Right kidney (tissue), 1 donor: Measurements from ENCODE around the gene PAPPA2.

Experiments
- DNase-seq: peaks from one replicate; pipeline ENCODE4 v3.0.0-alpha.2; 2016

PAPPA2 gene

DNA sequence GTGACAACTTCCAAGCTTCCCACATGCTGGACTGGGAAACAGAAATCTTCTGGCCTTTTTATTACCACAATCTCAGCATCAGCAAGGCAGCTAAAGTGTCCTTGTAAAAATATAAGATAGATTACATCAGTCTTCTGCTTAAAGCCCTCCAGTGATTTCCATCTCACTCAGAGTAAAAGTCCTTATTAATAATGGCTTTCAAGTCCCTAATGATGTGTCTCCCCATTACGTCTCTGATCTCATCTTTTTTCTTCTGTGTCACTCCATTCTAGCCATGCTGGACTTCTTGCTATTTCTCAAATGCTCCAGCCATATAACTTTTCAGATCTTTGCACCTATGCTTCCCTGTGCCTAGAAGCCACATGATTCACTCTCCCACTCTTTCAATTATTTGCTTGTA is 22.1 kb downstream of the PAPPA2 start:
- DNase-seq: no peak

DNA sequence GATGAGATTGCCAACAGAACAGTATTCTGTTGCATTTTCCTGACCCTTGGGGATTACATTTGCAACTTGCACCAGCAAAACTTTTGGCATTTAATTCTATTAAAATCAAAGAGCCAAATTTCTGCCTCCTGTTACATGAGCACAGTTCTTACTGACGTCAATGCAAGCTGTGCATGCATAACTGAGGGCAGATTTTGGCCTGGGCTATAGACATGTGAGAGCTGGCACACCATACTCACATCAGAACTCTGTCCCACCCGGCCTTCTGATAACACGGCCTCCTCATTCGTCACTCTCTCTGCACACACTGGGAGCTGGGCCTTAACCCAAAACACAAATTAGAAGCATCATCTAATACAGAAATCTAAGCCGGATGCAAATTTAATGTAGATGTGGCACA is 31.5 kb downstream of the PAPPA2 start:
- no peak for DNase-seq

DNA sequence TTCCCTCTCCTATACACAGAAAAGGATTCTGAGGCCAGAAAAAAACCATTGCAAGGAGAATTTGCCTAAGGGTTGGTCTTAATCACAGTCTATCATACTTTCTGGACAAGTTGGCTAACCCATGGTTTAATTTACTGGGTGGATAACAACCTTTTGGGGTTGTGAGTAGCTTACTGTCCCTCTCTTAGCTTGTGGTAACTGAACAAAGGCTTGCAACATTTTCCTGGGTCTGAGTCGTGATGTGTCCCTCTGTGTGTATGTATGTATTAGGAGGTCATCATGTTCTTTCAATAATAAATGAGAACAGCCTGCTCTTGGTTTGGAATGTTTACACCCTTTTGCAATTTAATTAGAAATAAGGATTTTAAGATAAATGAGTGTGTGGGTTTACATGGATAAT is 36.7 kb downstream of the PAPPA2 start:
- DNase-seq: no peak

DNA sequence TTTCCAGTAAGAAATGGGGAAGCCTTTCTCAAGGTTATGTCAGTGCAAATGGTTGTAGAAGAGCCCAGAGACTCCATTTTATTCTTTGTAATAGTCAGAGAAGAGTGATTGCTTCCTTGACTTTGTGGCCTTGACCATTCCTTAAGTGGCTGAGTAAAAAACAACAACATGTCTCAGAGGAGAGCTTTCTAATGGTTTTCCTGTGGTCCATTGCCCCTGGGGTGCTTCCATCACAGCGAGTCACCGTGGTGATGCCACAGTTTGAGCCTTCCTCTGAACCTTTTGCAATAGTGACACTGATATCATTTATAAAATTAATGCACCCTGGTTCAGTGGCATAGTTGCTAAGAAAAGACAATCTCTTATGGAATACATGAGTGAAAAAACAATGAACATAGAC is 38.6 kb downstream of the PAPPA2 start:
- no peak for DNase-seq

DNA sequence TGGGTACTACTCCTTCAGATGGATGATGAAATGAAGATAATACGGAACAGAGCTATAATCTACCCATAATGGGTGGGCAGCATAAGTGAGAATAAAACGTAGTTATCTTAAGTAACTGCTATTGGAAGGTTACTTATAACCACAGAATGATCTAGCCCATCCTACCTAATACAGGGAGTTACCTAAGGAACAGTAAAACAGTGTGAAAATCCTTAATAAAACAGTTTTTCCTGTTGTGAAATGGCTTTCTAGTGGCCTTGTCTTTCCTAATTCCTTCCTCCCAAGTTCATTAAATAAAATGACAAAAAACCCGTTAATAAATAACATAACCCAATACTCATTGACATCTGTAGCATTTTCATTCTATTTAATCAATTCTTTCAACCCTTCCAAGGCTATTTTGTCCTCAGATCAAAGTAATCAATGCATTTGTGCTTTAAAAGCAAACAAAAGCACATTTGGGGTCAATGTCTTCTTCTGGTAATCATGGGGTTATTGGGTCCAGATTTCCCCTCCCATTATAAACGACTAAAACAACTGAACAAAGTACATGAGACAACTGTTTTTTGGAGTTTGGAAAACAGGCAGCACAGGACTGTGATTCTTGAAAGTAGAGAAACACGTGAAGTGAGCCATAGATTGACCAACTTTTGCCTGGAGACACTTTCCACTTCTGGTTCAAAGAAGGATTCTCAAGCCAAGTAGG is 42.0 kb downstream of the PAPPA2 start:
- no peak for DNase-seq

DNA sequence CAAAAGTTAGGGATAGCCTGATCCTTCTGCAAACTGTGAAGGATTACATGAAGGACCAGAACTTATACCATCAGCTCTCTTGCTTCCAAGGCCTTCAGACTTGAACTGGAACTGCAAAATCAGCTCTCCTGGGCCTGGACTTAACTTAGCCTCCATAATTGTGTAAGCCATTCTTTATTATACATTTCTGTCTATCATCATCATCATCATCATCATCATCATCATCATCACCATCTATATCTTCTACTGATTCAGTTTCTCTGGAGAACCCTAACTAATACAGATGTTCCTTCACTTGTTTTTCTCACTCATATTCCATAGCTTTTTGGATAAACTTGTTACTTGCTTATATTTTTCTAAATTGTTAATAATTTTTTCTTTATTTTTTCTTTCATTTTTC is 50.0 kb downstream of the PAPPA2 start:
- no peak for DNase-seq

DNA sequence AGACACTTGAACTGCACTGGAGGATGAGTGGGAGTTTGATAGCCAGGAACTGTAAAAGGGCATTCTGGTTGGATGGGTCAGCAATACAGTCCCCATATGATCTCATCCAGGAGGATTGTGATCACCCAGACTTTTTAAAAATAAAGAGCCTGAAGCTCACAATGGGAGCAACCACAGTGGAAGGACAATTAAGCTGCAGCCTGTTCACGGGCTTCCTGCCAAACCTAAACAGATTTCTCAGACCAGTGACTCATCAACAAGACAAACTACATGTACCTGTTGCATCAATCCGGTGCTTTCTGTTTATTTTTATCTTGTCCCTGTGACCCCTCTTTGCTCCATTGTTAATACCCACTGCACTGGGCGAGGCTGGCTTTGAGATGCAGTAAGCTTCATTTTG is 52.3 kb downstream of the PAPPA2 start:
- no peak for DNase-seq

DNA sequence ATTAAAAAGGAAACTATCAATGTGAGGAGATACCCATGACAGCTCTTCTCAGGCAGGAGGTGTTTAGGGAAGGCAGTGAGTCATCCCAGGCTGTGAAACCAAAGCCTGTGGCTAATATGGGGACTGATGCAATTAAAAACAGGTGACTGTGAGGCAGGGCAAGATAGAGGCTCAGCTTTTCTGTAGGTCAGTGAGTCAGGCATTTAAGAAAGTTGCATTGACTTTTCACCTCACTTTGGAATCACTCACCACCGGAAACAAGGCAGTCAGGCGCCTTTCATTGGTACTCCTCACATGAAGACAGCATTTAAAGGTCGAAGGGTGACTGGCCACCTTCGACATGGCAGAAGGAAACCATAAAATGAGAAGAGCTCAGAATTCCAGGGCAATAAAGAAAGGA is 54.5 kb downstream of the PAPPA2 start:
- DNase-seq: no peak

DNA sequence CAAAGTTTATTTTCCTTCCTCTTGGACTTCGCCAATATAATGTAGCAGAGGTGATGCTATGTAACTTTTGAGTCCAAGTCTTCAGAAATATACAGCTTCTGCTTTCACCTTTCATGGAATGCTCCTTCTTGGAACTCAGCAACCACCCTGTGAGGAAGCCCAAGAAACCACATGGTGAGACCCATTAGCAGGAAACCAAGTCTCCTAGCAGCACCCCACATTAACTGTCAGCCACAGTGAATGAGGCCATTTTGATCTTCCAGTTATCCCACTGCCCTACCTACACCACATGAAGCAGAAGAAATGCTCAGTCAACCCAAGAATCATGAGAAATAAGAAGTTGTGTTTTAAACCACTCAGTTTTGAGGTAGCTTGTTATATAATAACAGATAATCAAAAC is 58.2 kb downstream of the PAPPA2 start:
- DNase-seq: no peak

DNA sequence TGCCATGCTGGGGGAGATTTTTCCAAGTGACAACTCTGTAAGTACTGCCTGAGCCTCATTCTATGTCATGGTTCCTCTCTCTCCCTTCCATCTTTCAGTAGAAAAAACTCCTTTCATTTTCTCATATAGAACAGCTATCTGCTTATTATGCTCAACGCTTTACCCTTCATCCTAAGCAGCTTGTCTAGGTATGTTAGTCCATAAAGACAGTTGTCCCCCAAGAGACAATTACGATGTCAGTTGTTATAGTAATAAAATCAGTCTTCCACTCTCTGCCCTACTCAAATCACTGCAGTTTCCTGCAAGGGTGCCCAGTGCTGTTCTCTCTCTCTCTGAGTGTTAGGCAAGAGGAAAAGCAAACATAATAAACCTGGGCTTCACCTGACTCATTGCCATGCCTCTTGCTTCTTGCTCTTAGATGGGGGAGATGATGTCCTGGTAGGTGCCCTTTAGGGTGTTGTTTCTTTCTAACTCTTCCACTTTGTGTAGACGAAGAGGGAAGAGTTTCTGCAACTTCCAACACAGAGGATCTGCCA is 59.4 kb downstream of the PAPPA2 start:
- DNase-seq: no peak

DNA sequence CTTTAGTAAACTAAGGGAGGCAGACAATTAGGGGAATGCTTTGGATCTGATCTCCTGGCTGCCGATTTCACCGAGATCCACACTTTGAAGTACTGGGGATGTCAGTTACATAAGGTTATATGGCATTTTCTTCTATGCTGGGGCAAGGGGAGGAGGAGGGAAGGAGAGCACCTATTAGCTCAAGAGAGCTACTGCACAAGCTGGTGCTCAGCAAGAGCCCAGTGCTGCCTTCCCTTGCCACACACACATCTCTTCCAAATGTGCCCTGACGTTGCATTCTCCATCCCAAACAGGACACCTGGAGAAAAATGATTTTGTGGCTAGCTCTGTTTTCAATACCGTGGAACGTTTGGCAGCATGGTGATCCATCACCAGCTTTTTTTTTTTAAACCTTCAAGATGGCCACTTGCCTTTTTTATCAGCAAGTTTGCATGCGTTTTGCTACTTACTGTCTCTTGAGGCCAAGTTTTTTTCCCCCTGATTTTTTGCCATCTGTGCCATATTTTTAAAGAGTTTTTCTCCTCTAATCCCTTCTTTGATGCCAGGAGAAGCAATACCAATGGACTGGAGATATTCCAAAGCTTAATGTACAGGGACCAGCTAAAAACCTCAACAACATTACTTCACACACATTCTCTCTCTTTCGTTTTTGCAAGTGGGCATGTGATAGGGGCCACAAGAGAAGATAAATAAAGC is 66.6 kb downstream of the PAPPA2 start:
- DNase-seq: no peak

DNA sequence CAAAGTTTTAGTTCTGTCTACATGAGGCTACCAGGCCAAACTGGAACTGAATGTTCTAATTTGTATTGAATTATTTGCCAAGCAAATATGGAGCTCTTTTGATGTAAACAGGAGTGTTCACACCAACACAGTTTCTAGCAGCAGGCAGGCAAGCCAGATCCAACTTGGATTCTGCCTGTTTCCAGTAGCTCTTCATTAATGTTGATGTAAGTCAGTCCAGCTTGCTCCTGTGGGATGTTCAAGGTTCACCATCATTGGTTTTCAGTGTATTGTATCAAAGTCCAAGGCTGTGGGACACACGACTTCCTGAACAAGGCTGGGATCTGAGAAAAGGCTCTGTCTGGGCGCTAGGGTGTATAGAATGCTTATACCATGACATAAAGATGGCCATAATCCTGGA is 68.1 kb downstream of the PAPPA2 start:
- no peak for DNase-seq

DNA sequence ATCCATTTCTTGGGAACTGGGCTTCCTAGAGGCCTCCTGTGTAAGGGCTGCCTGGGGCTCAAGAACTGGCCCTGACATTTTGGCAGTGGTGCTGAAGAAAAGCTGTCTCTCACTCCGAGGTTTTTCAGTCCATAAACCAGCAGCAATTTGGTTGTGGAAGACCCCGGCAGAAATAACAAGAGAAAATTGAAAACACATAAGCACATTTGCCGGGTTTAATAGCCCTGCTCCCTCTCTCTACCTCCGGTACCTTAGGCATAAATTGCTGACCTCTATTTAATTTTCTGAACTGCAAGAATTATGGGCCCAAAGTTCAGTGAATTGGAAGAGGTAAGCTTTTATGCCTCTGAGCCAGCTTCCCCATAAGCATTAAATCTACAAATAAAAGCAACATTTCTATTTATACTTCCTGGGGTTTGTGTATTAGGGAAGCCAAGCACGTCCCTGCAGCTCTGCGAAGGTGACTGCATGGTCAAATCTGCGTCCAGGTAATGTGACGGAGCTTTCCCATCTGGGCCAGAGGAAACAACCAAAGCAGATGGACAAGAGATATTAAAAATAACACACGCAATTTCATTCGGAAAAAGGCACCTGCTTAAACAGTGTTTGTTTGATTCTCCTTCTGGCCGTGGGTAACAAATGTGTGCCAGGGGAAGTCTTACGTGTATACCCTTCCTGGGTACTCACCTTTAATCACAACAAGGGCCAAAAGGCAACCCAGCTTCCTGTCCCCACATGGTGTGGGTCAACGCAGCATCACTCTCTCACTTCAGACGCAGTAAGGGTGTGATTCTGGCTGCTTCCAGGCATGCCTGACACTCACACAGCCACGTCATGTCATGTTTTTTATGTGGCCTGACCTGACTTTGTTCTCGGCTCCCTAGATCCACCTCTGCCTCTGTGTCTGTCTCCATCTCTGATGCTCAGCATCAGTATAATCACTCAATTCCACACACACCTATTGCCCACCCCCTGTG is 69.2 kb downstream of the PAPPA2 start:
- peak; percentile 37 for DNase-seq

DNA sequence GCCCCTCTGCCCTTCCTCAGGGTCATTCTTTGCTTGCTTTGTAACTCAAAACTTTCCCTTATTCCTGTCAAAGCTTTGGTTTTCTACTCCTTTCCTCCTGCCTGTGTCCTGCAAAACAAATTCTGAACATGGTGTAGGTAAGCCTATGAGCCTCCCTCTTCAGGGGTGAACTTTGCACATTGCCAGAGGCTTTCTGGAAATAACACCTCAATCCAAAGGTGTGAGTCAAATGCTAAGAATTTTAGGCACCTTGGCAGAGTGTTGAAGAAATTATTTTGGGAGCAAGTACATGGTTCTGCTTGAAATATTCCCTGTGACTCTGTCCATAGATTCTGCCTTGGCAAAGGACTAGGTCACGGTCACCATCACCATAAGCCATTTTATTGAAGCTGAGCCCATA is 70.0 kb downstream of the PAPPA2 start:
- DNase-seq: no peak

DNA sequence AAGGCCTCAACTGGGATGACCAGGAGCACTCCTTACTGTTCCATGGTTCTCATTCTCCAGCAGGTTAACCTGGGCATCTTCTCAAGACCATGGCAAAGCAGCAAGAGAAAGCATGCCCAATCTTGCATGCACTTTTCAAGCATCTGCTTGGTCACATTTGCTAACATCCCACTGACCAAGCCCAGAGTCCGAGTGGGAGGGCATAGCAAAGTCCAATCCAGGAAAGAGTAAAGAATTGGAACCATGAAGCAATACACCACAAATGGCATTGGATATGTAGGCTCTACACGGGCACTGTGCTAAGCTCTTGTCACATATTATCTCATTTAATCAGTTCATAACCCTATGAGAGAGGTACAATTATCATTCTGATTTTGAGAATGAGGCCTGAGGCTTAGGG is 73.6 kb downstream of the PAPPA2 start:
- DNase-seq: no peak

DNA sequence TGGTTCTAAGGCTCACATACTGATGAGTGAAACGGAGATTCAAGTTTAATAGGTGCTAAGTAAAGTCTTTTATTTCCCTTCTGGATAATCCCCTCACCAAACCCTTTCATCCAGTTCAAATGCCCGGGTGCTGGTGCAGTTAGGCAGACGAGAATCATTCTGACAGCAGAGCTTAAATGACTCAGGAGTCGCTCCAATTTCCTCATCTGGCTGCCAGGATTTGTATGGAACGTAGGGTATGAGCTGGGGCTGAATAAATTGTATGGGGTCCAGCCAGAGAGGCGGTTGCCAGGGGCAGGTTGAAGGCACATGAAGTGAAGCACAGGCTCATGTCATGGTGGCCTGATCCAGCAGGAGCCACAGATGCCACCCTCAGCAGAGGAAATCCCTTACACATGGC is 76.0 kb downstream of the PAPPA2 start:
- no peak for DNase-seq

DNA sequence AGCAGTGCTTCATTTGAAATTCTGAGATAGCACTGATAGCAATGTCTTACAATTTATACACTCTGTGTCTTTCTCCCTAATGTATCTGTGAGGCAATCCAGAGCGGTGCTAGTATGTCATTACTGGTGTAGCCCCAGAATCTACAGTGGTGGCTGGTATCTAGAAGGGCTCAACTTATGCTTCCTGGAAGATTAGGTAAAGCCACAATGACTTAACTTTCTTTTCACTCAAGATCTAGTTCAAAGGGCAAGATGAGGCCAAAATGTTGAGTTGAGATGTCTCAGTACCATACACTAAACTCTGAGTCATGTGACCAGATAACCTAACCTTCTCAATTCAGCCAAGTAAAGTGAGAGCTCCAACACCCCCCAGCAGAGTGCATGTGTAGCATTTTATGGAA is 77.5 kb downstream of the PAPPA2 start:
- DNase-seq: no peak

DNA sequence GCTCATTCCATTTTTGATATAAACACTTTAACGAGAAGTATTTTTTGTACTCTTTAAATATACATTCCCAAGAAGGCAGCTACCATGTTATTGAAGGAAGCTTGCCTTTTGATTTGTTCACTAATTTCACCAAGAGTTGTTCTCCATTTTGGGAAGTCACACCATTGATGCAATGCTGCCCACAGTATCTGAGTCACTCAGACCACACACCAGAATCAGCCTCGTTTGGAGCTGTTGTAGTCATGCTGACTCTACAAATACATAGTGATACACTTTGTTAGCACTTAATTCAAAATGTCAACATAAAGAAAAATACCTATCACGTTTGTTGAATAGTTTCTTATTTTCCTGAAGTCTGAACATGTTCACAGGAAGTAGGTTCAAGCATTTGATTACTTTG is 78.7 kb downstream of the PAPPA2 start:
- no peak for DNase-seq

DNA sequence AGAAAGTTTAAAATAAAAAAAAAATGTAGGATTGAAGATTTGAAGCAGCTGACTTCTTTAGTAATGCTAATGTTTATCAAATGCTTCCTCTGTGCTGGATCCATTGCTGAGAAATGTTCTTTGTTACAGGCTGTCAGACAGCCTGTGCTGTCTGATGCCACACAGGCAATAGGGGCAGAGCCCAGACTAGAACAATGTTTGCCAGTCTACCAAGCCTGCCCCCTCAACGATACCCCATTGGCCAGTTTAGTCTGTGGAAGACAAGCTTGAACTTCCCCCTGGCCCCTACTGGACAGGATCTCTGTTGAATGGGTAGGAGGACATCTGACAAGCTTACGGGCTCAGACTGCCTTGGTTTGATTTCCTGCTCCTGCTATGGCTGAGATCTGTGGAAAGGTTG is 79.4 kb downstream of the PAPPA2 start:
- DNase-seq: no peak

DNA sequence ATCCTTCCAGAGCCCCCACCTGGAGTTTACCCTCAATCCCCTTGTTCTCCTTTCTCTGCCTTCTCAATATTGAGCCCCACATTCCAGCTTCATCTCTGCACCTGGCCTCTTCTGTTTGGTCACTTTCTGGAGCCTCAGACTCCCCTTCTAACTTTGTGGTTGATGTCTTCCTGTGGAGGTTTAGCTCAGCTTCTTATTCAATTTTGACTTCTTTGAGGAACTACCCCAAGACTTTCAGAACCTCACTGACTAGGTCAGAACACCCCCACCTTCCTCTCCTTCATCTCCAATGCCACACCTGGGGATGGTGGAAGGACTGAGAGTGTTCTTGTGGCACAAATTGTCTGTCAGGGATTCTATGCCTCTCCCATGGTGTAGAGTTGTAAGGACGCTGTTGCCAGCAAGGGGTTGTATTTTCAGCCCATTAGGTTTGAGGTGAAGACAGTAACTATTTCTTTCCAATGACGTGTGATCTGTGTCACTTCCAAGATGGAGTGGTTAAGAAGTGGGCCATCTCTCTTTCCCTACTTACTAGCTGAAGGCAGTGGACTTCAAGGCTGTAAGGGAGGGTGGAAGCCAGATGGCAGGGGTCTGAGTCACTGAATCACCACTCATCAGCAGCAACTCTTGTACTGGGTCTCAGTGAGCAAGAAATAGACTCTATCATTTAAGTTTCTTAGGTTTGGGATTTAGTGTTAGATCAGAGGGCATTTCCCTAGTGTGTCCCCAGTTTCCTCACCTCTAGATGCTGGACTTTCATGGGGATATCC is 80.6 kb downstream of the PAPPA2 start:
- no peak for DNase-seq

DNA sequence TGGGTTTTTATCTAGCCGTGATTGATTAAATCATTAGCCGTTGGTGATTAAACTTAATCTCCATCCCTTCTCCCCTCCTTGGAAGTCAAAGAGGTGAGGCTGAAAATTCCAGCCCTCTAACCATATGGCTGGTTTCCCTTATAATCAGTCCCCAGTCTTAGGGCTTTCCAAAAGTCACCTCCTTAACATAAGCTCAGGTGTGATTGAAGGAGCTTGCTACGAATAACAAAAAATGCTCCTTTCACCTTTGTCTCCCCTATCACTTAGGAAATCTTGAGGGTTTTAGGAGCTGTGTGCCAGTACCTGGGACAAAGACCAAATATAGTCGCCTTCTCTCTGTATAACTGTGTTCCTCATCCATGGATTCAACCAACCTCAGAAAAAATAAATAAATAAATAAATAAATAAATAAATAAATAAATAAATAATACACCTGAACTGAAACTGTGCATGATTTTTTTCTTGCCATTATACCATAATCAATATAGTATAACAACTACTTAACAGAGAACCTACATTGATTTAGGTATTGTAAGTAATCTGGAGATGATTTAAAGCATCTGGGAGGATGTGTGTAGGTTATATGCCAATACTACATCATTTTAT is 82.2 kb downstream of the PAPPA2 start:
- no peak for DNase-seq

DNA sequence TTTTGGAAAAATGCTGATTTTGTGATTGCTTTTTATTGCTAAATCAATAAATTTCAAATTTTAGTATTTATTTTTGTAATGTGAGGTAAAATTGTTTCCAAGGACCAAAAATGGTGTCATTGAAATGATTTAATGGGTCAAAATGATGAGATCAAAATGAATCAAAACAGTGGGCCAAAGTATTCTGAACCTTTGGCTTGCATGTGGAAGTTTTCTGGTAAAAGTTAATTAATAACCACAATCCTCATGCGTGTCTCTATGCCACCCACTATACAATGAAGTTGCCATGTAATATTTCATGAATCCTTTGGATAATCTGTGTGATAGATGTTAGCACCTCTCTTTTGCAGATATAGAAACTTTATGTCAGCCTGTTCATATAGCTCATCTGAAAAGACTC is 83.8 kb downstream of the PAPPA2 start:
- DNase-seq: no peak
